Measurements from ENCODE around the gene ASAP3.
"Not testable (repeated sequence)": the region's sequence is repeated elsewhere in the genome, so short reads cannot be mapped to it uniquely, and the experiment has no call there.

Gene ASAP3

DNA sequence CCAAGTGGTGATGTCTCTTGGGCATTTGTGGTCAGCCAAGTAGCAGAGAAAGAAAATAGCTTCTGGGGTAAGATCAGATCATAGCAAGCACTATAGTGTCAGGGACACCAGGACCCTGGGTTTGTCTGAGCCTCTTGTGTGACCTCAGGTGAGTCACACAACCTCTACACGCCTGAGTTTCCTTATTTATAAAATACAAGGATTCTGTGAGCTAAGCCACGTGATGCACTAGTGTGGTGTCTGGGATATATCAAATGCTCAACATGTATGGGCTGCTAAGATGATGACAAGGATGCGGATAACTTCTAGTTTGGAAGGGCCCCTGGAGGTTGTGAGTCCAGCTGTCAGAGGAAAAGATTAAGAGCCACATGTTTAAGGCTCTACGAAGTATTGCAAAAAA, 89.8 kb downstream of the ASAP3 start:
- DNase-seq = no peak

DNA sequence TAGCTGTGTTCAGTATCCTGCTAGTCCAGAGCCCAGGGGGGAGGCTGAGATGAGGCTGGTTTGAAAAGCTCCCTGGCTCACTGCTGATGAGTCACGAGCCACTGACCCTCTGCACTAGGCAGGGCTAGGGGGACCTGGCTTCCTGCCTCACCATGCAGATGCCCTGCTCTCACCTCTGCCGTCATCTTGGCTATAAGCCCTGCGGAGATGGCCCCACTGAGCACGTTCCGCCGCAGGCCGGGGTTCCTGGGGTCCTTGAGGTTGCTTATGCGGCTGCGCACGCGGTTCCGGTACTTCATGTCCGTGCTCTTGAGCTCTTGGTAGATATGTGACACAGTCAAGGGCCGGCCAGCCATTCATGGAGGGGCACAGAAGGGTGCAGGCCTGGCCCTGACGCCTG, 90.3 kb downstream of the ASAP3 start:
- no peak for DNase-seq

DNA sequence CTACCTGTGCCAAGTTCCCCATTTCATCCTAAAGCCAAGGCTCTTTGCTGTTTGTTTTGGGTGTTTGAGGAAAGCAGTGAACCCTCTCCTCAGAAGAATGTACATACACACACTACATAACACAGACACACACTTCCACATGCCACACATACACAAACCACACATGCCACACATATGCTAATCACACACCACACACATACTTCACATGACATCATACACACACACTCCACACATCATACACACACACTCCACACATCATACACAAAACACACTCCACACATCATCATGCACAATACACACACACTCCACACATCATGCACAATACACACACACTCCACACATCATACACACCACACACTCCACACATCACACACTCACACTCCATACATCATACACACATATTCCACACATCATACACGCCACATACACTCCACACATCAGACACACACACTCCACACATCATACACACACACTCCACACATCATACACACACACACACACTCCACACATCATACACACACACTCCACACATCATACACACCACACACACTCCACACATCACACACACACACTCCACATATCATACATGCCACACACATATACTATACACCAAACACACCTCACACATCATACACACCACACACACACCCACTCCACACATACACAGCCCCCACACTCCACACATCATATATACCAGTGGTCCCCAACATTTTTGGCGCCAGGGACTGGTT, 91.7 kb downstream of the ASAP3 start:
- no peak for DNase-seq

DNA sequence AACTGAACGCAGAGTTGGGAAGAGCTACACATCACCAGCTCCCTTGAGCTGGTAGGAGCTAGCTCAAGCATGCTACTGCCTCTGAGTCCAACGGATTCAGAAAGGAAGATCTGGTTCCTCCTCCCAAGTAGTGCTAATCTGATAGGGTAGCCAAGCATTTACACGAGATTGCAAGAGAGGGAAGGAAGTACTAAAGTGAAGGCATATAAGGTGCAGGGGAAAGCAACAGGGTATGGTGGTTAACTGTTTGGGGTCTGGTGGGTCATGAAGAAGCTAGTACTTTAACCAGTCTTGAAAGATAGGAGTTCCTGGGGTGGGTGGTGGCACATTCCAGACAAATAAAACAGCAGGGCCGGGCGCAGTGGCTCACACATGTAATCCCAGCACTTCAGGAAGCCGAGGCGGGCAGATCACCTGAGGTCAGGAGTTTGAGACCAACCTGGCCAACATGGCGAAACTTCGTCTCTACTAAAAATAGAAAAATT, 94.1 kb downstream of the ASAP3 start:
- no peak for DNase-seq

DNA sequence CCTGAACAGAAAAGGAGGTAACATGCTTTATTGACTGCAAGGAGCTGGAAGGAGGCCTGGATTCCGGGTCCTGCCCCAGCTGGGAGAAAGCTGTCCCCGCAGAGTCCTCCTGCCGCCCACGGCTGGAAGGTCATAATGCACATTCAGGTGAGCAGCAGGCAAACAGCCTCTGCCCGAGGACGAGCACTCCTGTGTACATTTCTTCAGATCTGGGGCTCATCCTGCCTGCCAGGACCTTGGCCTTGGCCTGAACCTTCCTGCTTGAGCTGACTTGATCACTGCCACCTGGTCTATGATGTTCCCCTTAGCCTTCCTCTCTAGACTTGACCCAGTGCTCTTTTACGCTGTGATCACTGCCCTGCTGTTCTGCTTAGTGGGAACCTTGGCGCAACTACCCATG, 96.5 kb downstream of the ASAP3 start:
- no peak for DNase-seq

DNA sequence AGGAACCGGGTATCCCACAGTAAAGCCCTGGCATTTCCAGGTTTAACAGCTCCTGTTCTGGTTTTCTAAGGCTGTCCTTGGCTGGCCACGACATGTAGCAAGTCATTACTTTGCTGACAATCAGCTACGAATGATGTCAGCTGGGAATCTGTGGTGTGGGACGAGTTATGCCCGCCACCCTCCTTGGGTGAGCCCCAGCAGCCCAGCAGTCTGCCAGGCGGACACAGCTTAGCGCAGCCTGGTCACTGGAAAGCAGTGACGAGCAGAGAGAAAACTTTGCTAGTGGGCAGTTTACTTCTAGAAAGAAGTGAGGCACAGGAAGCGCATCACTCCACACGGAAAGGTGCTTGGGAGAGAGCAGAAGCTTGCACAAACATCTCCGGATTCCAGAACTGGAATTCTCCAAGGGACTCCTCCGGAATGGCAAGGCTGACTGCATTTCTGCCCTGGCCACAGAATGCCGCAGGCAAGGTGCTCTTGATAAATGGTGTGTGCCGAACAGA, 98.8 kb downstream of the ASAP3 start:
- DNase-seq = no peak

DNA sequence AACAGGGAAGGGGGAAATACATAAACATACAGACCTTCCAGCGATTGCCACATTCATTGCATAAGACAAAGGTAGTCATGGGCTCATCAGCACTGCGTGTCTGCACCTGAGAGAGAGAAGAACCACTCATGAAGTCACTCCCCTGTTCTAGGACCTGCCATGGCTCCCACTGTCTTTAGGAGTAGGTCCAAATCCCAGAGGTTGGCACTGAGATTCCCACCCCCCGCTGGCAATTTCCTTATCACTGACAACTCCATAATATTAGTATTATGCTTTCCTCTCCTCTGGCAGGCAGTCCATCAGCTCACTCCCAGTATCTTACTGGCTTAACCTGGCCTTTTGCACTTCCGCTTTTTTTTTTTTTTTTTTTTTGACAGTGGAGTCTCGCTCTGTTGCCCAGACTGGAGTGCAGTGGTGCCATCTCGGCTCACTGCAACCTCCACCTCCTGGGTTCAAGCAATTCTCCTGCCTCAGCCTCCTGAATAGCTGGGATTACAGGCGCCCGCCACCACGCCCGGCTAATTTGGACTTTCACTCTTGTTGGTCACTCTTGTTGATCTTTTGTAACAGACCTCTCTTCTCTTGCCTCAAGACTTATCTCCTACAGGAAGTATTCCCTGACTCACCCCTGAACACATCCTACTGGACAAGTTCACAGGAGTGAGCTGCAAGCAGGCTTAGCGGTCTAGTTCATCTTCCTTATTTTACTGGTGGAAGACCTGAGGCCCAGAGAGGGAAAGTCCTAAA, 99.5 kb downstream of the ASAP3 start:
- no peak for DNase-seq

DNA sequence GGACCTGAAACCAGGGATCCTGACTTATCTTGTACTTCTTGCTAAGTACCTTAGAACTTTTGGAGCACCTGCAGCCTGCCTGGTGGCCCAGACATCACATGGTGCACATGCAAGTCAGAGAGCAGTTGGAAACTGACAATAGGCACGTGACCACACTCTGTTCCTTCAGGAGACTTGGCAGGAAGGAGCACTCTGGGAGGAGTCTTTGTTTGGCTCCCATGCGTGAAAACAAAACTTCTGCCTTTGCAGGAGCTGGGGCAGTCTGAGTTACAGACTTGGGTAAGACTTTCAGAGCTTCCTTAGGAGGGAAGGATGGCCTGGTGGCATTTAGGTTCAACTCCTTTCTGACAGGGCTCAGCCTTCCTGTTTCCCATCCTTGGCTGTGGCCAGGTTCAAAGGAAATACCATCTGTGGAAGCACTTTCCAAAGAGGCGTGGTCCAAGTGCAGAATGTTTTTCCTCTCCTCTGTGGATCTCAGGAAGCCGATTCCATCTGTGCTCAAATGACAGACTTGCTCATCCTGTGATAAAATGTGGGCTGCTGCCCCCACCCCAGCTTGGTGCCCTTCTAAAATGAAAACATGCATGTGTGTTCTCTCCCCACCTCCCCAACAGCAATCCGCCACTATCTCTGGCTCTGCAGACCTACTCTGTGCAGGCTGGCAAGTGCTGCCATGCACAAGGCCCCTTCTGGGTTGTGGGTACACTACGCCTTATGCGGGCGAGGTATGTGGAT, 100.2 kb downstream of the ASAP3 start:
- DNase-seq = no peak

DNA sequence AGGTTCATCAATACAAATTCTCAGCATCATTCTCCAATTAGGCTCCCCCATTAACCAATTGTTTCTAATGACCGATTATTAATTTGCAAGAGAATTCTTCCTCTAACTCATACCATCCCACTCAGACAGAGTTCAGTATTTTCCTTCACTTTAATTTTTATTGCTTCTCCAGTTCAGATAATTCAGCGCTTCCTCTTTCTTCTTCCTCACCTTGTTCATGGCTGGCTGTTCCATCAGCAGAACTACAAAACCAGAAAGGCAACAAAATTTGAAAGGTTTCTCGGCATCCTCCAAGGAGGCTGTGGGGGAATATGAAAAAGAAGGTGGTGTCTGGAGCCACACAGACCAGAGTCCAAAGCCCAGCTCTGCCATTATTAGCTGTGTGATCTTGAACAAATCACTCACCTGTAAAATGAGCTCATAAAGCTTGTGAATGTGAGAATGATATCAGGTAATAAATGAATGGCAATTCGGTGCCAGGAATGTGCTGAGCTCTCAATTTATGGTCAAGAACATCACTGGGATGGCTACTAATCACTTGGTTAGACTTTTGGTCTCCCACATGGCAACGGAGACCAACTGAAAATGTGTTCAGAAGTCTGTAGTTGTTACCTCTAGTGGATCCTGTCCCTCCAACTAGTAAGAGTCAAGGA, 102.6 kb downstream of the ASAP3 start:
- no peak for DNase-seq

DNA sequence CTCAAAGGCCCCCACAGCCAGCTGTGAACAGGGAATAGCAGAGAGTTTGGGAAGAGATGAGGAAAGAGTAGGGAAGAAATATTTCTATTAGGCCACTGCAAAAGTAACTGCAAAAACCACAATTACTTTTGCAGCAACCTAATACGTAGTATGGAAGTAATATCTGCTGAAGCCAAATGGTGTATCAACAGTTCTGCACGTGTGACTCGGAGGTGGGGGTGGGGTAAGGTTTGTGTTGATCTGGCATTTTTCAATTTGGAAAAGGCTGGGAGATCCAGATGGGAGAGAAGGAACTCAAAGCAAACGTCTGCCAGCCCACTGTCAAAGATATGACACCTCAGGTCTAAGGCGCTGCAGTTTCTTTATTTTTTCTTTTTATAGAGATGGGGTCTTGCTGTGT, 103.3 kb downstream of the ASAP3 start:
- no peak for DNase-seq

DNA sequence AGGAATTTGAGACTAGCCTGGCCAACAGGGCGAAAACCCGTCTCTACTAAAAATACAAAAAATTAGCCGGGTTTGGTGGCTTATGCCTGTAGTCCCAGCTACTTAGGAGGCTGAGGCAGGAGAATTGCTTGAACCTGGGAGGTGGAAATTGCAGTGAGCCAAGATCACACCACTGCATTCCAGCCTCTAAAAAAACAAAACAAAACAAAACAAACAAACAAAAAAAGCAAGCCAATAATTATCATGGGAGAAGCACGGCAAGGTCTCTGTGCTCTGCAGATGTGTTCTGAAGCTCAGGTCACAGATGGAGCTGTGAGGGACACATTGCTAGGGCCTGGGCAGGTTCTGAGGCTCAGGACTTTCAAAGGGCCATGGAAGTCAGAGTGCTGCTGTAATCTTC, 103.7 kb downstream of the ASAP3 start:
- DNase-seq = not testable (repeated sequence)

Data from stimulated activated CD4-positive, alpha-beta T cell treated with anti-CD3 and anti-CD28 coated beads, Interleukin-2, amount 100 ng/mL, for 48 hours (primary cell).